Sigmoid colon (tissue), 7 donors: Measurements from ENCODE around the gene MEIS1. TPM values are rescaled to one million over a fixed set of nuclear protein-coding genes. Genes with fewer than 3 reads are reported as not detected.

Experiments
- DNase-seq: peaks from one replicate; pipeline ENCODE4 v3.0.0-alpha.2; 2019
- H3K27ac ChIP-seq, 4 donors: fragments of 200-600 bp; sonication (generic); one replicate each; pipeline ENCODE4 v1.5.1; 2016 to 2019; ENCODE audit warnings: mild to moderate bottlenecking in 1 of 4
- H3K27me3 ChIP-seq, 3 donors: fragments of 200-600 bp; sonication (generic); one replicate each; pipeline ENCODE4 v1.5.1; 2019; ENCODE audit warnings: mild to moderate bottlenecking in 1 of 3
- H3K36me3 ChIP-seq, 4 donors: fragments of 200-600 bp; sonication (generic); one replicate each; pipeline ENCODE4 v1.5.1; 2016 to 2019
- H3K4me1 ChIP-seq, 4 donors: fragments of 200-600 bp; sonication (generic); one replicate each; pipeline ENCODE4 v1.5.1; 2017 to 2019
- H3K4me3 ChIP-seq, 4 donors: fragments of 200-600 bp; sonication (generic); one replicate each; pipeline ENCODE4 v1.5.1; 2017 to 2019; ENCODE audit warnings: mild to moderate bottlenecking in 2 of 4, moderate library complexity in 1 of 4
- H3K9me3 ChIP-seq, 4 donors: fragments of 200-600 bp in 3 of 4; sonication (generic) in 3 of 4; one replicate each; pipeline versions ENCODE4 v1.5.1 to v1.6.1; 2013 to 2019
- EP300 ChIP-seq, 4 donors: sonication (generic); formaldehyde crosslinking; IDR thresholded peaks; one replicate each; pipeline ENCODE4 v1.6.1; 2017; ENCODE audit warnings: antibody characterized with exemption in 4 of 4
- POLR2A ChIP-seq, 2 donors: fragments of 450-650 bp; IDR thresholded peaks; one replicate each; pipeline ENCODE4 v1.6.1; 2016; ENCODE audit warnings: antibody characterized with exemption in 2 of 2, mild to moderate bottlenecking in 2 of 2, moderate library complexity in 2 of 2
- POLR2AphosphoS5 ChIP-seq, 4 donors: sonication (generic); formaldehyde crosslinking; IDR thresholded peaks; one replicate each; pipeline ENCODE4 v1.6.1; 2017; ENCODE audit warnings: antibody characterized with exemption in 4 of 4
- WGBS, 2 donors: extraction: QIAGEN DNeasy Blood & Tissue Kit; methylation state at CpG; one replicate each; pipeline ENCODE4 v1.1.7; 2013; 5-methylcytosine and 5-hydroxymethylcytosine counted together
- intact Hi-C: fragments of 100-400 bp; cut with DNase I; formaldehyde crosslinking; loops from one replicate; pipeline ENCODE4 v1.15.1; 2023
- polyA plus RNA-seq, 3 donors: library from polyadenylated mRNA; stranded (reverse); fragments of 200-250 nt; gene quantifications; one replicate each; pipeline ENCODE4 v1.2.3, GENCODE V29; 2013
- total RNA-seq, 4 donors: library from RNA; depleted of rRNA; stranded (reverse); fragments of >200 nt; gene quantifications; one replicate each; pipeline ENCODE4 v1.1.0, GENCODE V29; 2016
- TF ChIP-seq, protein P1 (sequence below), 4 experiments: fragments of 450-650 bp in 3 of 4; fragments of 200-600 bp in 1 of 4; IDR thresholded peaks; one replicate each; pipeline ENCODE4 v1.5.1; 2016 to 2019; ENCODE audit warnings: antibody characterized with exemption in 4 of 4, mild to moderate bottlenecking in 3 of 4, moderate library complexity in 2 of 4
- donor health status: healthy with polysubstance abuse.
- donor health status: Bipolar disorder and iron deficiency.
- donor health status: healthy.

The MEIS1 gene
- total and polyA plus RNA-seq, 7 donors = 2.8 to 144 (median 108) TPM

DNA sequence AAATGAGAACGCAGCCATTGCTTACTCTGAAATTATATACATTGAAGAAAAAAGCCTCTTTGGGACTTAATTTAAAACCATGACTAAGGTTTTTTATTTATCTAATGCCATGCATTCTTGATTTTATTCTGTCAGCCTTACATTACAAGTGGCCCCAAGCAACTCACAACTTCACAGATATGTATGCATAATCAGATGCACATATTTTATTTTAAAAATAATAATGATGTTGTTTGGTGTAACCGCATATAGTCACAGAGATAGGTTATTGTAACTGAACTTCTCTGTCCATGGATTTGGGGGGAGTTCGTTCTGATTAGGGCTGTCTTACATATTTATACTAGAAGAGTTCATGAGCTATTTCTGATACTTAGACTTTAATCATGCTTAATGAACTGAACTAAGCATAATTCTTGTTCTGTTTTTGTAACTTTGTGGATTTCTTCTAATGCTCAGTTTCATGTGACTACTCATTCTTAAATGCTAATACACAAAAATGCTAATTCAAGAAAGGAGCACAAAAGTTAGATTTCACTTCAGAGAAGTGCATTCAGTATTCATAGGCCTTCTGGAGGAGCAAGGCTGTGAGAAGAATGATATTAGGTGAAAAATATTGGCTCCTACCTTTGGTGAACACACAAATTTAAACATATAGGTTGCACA is 26.2 kb downstream of the MEIS1 start:
- Histone ChIP-seq H3K27me3 (no peaks in the 10 kb centered on the region), H3K9me3 (no peaks in the 10 kb centered on the region), H3K4me3 (no peak overlapping the region), H3K4me1 (peaks cover 0 to 100% (median 97%) of the 10 kb centered on the region in 4 donors), H3K36me3 (peaks cover 0 to 63% (median 6%) of the 10 kb centered on the region in 4 donors), H3K27ac (peak overlapping the region in 2 of 4 donors; percentile 97 to 99)
- intact Hi-C loops = loop anchor here (5.0 kb wide), 1 partner anchor 36 kb away; no protein-coding TSS in a partner anchor
- DNase-seq = no peak
- TF ChIP-seq POLR2AphosphoS5 (IDR thresholded peaks at IDR 0.05) (no peak), POLR2A (IDR thresholded peaks at IDR 0.05) (no peak), EP300 (IDR thresholded peaks at IDR 0.05) (no peak)
- TF ChIP-seq, protein P1, sequence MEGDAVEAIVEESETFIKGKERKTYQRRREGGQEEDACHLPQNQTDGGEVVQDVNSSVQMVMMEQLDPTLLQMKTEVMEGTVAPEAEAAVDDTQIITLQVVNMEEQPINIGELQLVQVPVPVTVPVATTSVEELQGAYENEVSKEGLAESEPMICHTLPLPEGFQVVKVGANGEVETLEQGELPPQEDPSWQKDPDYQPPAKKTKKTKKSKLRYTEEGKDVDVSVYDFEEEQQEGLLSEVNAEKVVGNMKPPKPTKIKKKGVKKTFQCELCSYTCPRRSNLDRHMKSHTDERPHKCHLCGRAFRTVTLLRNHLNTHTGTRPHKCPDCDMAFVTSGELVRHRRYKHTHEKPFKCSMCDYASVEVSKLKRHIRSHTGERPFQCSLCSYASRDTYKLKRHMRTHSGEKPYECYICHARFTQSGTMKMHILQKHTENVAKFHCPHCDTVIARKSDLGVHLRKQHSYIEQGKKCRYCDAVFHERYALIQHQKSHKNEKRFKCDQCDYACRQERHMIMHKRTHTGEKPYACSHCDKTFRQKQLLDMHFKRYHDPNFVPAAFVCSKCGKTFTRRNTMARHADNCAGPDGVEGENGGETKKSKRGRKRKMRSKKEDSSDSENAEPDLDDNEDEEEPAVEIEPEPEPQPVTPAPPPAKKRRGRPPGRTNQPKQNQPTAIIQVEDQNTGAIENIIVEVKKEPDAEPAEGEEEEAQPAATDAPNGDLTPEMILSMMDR (IDR thresholded peaks at IDR 0.05) = no peak
- 89% methylated on average over 3 of the region's 3 CpGs for WGBS, 2 donors

DNA sequence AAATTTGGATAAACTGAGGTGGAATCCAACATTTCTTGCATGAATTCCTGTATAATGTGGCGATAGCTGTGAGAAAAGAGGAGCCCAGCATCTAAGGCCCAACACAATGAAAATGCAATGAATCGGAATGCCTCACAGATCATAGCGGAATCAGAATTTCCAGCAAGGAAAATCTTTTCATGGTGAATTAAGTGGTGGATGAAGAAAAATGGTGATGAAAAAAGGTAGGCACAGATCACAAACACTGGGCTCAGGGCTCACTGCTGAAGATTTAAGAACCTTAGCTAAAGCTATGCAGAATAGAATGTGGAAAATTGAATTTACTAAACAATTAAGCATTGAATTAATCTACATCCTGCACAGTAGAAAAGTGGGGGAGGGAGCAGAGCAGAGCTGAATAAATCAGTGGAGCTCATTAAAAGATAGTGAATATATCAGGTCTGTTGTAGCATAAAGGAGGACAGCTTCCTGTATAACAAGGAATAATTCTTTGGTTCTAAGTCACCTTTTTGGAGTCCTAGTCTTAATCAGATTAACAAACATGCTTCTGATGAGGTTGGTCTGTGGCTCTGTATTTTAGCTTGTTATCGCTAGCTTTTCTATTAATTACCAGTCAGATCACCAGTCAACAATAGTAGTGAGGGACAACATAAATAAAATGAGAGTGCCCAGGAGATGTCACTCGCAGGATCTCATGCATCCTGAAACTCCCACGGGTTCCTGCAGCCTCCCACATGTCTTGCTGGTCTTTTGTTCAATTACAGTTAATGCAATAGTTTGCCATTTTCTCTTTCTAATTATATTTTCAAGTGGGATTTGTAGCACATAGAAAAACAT is 27.0 kb downstream of the MEIS1 start:
- no peak for TF ChIP-seq EP300 (IDR thresholded peaks at IDR 0.05)
- TF ChIP-seq POLR2AphosphoS5 (IDR thresholded peaks at IDR 0.05) = peak in 1 of 4 donors; percentile 4
- H3K27me3 ChIP-seq = no peaks in the 10 kb centered on the region
- DNase-seq = no peak
- H3K36me3 ChIP-seq = peaks cover 0 to 60% (median 6%) of the 10 kb centered on the region in 4 donors
- no peak overlapping the region for H3K4me3 ChIP-seq
- H3K4me1 ChIP-seq = peaks cover 0 to 100% (median 97%) of the 10 kb centered on the region in 4 donors
- intact Hi-C loops = loop anchor here (5.0 kb wide), 1 partner anchor 35 kb away; no protein-coding TSS in a partner anchor
- H3K9me3 ChIP-seq = no peaks in the 10 kb centered on the region
- 84 to 85% methylated on average over 6 of the region's 6 CpGs for WGBS, 2 donors
- peak overlapping the region in 3 of 4 donors; percentile 15 to 99 (median 68) for H3K27ac ChIP-seq

DNA sequence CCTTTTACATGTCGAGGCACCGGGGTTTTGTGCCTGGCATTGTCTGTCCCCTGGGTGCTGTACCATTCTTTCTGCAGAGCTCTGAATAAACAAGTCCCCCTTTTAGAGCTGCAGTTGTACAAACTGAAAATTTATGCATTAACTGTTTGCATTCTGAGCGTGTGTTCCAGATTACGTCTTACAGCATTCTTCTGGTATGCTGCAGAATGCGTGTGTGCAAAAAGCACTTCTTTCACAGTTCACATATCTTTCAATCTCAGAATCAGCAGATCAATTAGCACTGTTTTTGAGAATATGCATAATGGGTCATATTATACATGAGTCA is 27.5 kb downstream of the MEIS1 start:
- H3K27me3 ChIP-seq = no peaks in the 10 kb centered on the region
- 74 to 76% methylated on average over 5 of the region's 5 CpGs for WGBS, 2 donors
- peaks cover 0 to 58% (median 3%) of the 10 kb centered on the region in 4 donors for H3K36me3 ChIP-seq
- H3K4me1 ChIP-seq = peaks cover 0 to 100% (median 97%) of the 10 kb centered on the region in 4 donors
- DNase-seq = no peak
- H3K4me3 ChIP-seq = no peak overlapping the region
- TF ChIP-seq POLR2AphosphoS5 (IDR thresholded peaks at IDR 0.05) (peak in 2 of 4 donors; percentile 2 to 18), EP300 (IDR thresholded peaks at IDR 0.05) (no peak)
- intact Hi-C loops = loop anchor here (5.0 kb wide), 1 partner anchor 35 kb away; no protein-coding TSS in a partner anchor
- H3K27ac ChIP-seq = peak overlapping the region in 3 of 4 donors; percentile 15 to 99 (median 68)
- H3K9me3 ChIP-seq = no peaks in the 10 kb centered on the region

DNA sequence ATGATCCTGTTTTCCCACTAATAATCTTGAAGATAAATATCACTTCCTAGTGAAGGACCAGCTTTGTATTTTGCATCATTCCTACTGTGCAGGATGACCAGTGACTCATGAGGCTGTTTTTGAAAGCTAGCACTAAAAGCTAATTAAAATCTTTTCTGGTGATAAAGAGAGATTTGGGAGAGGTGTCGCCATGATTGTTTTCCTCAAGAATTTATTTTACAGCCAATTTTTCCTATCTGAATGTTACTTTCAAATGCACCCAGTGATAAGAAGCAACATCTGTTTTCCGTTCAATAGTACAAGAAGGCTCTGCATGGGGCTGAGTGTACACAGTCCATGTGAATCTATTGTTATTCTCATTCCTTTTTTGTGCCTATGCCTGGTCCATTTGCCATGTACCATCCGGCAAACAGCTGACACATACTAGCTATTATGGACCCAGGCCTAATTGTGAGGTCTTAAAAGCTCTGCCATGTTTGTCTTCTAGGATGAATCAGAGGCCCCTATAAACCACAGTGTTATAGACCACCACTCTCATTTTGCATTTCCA is 28.4 kb downstream of the MEIS1 start:
- no peaks in the 10 kb centered on the region for H3K9me3 ChIP-seq
- H3K27me3 ChIP-seq = no peaks in the 10 kb centered on the region
- DNase-seq = no peak
- peaks cover 0 to 100% (median 97%) of the 10 kb centered on the region in 4 donors for H3K4me1 ChIP-seq
- H3K4me3 ChIP-seq = no peak overlapping the region
- intact Hi-C loops = loop anchor here (5.0 kb wide), 1 partner anchor 34 kb away; no protein-coding TSS in a partner anchor
- 78 to 84% methylated on average over 3 of the region's 3 CpGs for WGBS, 2 donors
- peaks cover 0 to 58% (median 3%) of the 10 kb centered on the region in 4 donors for H3K36me3 ChIP-seq
- peak overlapping the region in 3 of 4 donors; percentile 56 to 99 (median 68) for H3K27ac ChIP-seq
- TF ChIP-seq POLR2A (IDR thresholded peaks at IDR 0.05) (no peak), POLR2AphosphoS5 (IDR thresholded peaks at IDR 0.05) (no peak), EP300 (IDR thresholded peaks at IDR 0.05) (no peak)
- TF ChIP-seq, protein P1 (IDR thresholded peaks at IDR 0.05) = no peak

DNA sequence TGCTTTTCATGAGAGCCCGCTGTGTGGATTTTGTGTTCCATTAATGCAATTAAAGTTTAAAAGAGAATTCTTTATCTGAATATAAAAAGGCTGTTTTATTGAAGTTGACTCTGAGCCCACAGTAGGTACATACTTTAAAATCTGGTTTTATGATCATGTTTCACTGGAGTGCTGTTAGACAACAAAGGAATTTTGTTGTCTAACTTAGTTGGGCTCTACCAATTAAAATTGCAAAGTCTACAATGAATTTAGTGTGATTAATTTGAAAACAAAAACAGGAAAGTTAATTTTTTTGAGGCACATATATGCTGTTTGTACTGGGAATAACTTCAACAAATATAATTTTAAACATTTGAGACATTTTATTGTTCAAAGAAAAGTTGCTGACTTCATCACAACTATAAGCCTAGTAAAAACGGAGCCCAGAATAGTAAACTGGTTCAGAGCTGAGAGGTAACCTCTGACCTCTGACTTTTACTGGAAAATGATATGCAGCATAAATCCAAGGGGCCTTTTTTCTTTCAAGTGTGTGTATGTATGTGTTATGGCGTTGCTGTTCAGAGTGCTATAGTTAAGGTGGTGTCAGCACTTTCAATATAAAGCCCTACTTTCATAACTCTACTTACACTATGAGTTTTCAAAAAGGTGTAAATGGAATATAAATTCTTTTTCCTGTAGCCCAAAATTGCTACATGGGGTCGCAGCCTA is 30.2 kb downstream of the MEIS1 start:
- WGBS, 2 donors = 43 to 62% methylated on average over 4 of the region's 4 CpGs
- Histone ChIP-seq H3K4me3 (no peak overlapping the region), H3K4me1 (peaks cover 0 to 100% (median 97%) of the 10 kb centered on the region in 4 donors), H3K27me3 (no peaks in the 10 kb centered on the region), H3K9me3 (no peaks in the 10 kb centered on the region), H3K36me3 (peaks cover 0 to 43% (median 5%) of the 10 kb centered on the region in 4 donors), H3K27ac (peak overlapping the region in 3 of 4 donors; percentile 33 to 99 (median 68))
- TF ChIP-seq, protein P1 (IDR thresholded peaks at IDR 0.05) = no peak
- TF ChIP-seq POLR2A (IDR thresholded peaks at IDR 0.05) (no peak), EP300 (IDR thresholded peaks at IDR 0.05) (no peak), POLR2AphosphoS5 (IDR thresholded peaks at IDR 0.05) (no peak)
- intact Hi-C loops = loop anchor here (5.0 kb wide), 1 partner anchor 32 kb away; no protein-coding TSS in a partner anchor
- DNase-seq = no peak
